MCF 10A (cell line): ENCODE measurements around the gene EPHA4. TPM values are rescaled to one million over a fixed set of nuclear protein-coding genes. Genes with fewer than 3 reads are reported as not detected.

Experiments used
- BruUV-seq: library from RNA; stranded (reverse); fragments of 400-500 nt; replicated peaks from 2 replicates; lab custom pipeline; 2021; lab: Mats Ljungman, UMichigan
- CTCF ChIA-PET: fragments of 300-600 bp; sonication (Branson Sonifier 250); formaldehyde crosslinking; extraction: SDS; loops from one replicate; lab custom pipeline; 2021; ENCODE audit warnings: antibody characterized with exemption, inconsistent platforms; lab: Yijun Ruan, JAX
- POLR2A ChIA-PET: fragments of 300-600, 350-650 bp; sonication (Branson Sonifier 250); formaldehyde crosslinking; extraction: SDS; loops from one replicate; lab custom pipeline; 2020; ENCODE audit warnings: antibody characterized with exemption, inconsistent platforms; lab: Yijun Ruan, JAX
- DNase-seq: peaks from one replicate; pipeline ENCODE4 v3.0.0-alpha.2; 2018; ENCODE audit not compliant: unreplicated experiment
- H3K27ac Mint-ChIP-seq: one replicate; pipeline ENCODE4 v1.8.0; 2022; ENCODE audit warnings: mild to moderate bottlenecking, low read depth, mixed read lengths; ENCODE audit not compliant: unreplicated experiment
- H3K27me3 Mint-ChIP-seq: one replicate; pipeline ENCODE4 v1.8.0; 2022; ENCODE audit warnings: mixed read lengths; ENCODE audit not compliant: insufficient read depth, unreplicated experiment
- H3K36me3 Mint-ChIP-seq: one replicate; pipeline ENCODE4 v1.8.0; 2022; ENCODE audit warnings: mild to moderate bottlenecking, moderate library complexity, mixed read lengths; ENCODE audit not compliant: insufficient read depth, unreplicated experiment
- H3K4me1 Mint-ChIP-seq: one replicate; pipeline ENCODE4 v1.8.0; 2022; ENCODE audit warnings: mixed read lengths; ENCODE audit not compliant: insufficient read depth, unreplicated experiment
- H3K4me3 Mint-ChIP-seq: one replicate; pipeline ENCODE4 v1.8.0; 2022; ENCODE audit warnings: mild to moderate bottlenecking, moderate library complexity, mixed read lengths; ENCODE audit not compliant: unreplicated experiment
- H3K9me3 Mint-ChIP-seq: one replicate; pipeline ENCODE4 v1.8.0; 2022; ENCODE audit warnings: mixed read lengths; ENCODE audit not compliant: unreplicated experiment
- intact Hi-C: fragments of 100-400 bp; cut with micrococcal nuclease; formaldehyde crosslinking; loops from 2 replicates; pipeline ENCODE4 v1.14.1; 2022
- total RNA-seq: library from RNA; stranded (reverse); gene quantifications from 2 replicates; pipeline ENCODE4 v1.2.3, GENCODE V29; 2022
- TF ChIP-seq, protein P1 (sequence below): fragments of 200-600 bp; IDR thresholded peaks from one replicate; pipeline ENCODE4 v1.8.0; 2022; ENCODE audit warnings: antibody characterized with exemption, mild to moderate bottlenecking; ENCODE audit not compliant: unreplicated experiment

EPHA4 gene
- total RNA-seq, 1 experiment from 2014 or later = 2.0 TPM

DNA sequence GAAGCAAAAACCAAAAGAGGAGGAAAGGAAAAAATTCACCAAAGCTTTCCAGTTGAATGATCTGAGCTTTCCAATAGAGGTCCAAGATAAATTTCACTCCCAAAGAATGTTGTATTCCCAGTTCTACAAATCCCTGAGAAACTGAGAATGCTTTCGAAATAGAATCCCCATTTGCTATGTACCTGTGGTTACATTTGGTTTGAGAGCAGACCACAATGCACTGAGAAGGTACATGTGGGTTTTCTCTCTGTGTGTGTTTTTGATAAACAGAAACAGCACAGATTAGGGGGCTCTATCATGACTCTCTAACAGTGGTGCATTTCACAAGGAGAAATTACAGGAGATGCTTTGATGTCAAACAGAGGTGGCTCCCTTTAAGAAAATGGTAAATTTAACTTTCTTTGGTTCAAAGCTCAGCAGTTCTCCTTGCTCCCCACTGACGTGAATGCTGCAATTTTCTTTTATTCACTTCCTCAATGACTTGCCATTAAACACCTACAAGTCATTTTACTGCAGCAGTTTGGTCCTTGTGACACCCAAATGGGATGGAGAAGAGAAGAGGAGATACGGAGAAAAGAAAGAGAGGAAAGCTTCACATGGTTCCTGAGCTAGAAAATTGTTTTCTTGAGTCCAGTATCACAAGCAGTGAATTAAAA, 108.7 kb downstream of the EPHA4 start:
- no TSS peak for BruUV-seq

DNA sequence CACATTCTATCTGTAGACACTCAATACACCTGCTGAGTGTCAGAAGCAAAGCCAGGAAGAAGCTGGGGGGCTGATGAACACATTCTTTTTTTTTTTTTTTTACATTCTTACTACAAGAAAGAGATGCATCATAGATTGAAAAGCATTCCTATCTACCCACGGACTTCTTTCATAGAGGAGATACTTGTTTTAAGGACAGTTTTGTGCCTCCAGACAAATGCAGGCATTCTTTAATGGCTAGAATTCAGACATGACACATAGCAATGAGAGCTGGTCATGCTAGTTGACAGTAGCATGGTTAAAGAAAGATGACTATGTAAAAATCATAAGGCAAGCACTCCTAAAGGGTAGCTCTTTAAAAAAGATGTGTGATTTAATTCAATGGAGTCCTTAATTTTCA, 110.2 kb downstream of the EPHA4 start:
- H3K4me3 Mint-ChIP-seq = no peak overlapping the region
- no peaks in the 10 kb centered on the region for H3K27me3 Mint-ChIP-seq
- BruUV-seq = no TSS peak
- ChIA-PET POLR2A (no interaction called here), CTCF (no interaction called here)
- TF ChIP-seq, protein P1, sequence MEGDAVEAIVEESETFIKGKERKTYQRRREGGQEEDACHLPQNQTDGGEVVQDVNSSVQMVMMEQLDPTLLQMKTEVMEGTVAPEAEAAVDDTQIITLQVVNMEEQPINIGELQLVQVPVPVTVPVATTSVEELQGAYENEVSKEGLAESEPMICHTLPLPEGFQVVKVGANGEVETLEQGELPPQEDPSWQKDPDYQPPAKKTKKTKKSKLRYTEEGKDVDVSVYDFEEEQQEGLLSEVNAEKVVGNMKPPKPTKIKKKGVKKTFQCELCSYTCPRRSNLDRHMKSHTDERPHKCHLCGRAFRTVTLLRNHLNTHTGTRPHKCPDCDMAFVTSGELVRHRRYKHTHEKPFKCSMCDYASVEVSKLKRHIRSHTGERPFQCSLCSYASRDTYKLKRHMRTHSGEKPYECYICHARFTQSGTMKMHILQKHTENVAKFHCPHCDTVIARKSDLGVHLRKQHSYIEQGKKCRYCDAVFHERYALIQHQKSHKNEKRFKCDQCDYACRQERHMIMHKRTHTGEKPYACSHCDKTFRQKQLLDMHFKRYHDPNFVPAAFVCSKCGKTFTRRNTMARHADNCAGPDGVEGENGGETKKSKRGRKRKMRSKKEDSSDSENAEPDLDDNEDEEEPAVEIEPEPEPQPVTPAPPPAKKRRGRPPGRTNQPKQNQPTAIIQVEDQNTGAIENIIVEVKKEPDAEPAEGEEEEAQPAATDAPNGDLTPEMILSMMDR = no peak
- H3K27ac Mint-ChIP-seq = no peak overlapping the region
- no peaks in the 10 kb centered on the region for H3K36me3 Mint-ChIP-seq
- intact Hi-C loops = no loop called here
- H3K9me3 Mint-ChIP-seq = no peaks in the 10 kb centered on the region
- no peak for DNase-seq
- H3K4me1 Mint-ChIP-seq = no peaks in the 10 kb centered on the region

More for the DNA sequence above, 108.7 kb downstream of the EPHA4 start:
- ChIA-PET POLR2A (no interaction called here), CTCF (interaction anchor here (2.0 kb wide), 1 partner anchor 19 kb away, joined by 4 read pairs; no protein-coding TSS in a partner anchor)
- Mint-ChIP-seq H3K27me3 (no peaks in the 10 kb centered on the region), H3K9me3 (no peaks in the 10 kb centered on the region), H3K4me1 (no peaks in the 10 kb centered on the region), H3K27ac (no peak overlapping the region), H3K4me3 (no peak overlapping the region), H3K36me3 (no peaks in the 10 kb centered on the region)
- DNase-seq = no peak
- intact Hi-C loops = no loop called here
- TF ChIP-seq, protein P1 = no peak

DNA sequence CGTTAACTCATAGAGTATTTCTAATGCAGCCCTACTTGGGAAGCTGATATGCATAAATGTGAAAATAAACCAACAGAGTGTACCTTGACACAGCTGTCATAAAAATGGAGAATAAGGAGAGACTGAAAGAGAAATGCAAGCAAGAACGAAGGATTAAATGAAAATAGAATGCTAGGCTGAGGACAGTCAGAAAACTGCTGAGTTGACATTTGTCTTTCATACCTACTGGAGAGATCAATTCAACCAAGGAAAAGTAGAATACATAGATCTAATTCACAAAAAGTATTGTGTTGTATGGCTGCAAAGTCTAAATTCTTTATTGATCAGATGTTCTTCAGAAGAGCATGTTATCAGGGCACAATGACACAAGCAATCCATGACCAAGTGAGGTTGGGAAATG, 112.0 kb downstream of the EPHA4 start:
- no TSS peak for BruUV-seq
- Mint-ChIP-seq H3K9me3 (no peaks in the 10 kb centered on the region), H3K4me1 (no peaks in the 10 kb centered on the region)

DNA sequence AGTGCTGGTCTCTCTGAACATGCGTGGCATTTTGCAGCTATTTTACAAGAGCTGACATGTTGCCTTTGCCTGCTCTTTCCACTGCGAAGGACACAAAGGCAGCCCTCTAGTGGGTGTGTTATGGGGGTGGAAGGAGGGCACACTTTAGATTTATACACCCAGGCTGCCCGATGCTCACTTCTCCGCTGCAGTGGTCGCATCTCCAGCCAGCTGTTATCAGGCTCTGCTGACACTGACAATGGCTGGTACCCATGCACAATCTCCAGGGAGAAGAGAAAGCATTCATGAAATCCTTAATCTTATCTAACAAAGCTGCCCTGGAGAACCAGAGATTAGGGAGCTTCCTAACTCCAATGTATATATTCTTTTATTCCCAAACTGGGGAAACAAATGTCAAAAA, 113.5 kb downstream of the EPHA4 start:
- no peak overlapping the region for H3K4me3 Mint-ChIP-seq

More for the DNA sequence above, 112.0 kb downstream of the EPHA4 start:
- no peak for DNase-seq
- ChIA-PET POLR2A (interaction anchor here (0.8 kb wide), 1 partner anchor 14 kb away, joined by 3 read pairs; no protein-coding TSS in a partner anchor), CTCF (no interaction called here)
- Mint-ChIP-seq H3K4me3 (no peak overlapping the region), H3K27me3 (no peaks in the 10 kb centered on the region), H3K27ac (no peak overlapping the region), H3K36me3 (no peaks in the 10 kb centered on the region)
- TF ChIP-seq, protein P1 = no peak
- intact Hi-C loops = no loop called here

More for the DNA sequence above, 113.5 kb downstream of the EPHA4 start:
- Mint-ChIP-seq H3K27me3 (no peaks in the 10 kb centered on the region), H3K4me1 (no peaks in the 10 kb centered on the region), H3K27ac (no peak overlapping the region), H3K9me3 (no peaks in the 10 kb centered on the region), H3K36me3 (no peaks in the 10 kb centered on the region)
- DNase-seq = no peak
- ChIA-PET CTCF (no interaction called here), POLR2A (no interaction called here)
- TF ChIP-seq, protein P1 = no peak
- no TSS peak for BruUV-seq
- intact Hi-C loops = no loop called here
